Kidney glomerular epithelial cell (primary cell): ENCODE data around the gene DNAJC25.

Source experiments
- DNase-seq: peaks from one replicate; lab custom pipeline; 2025; lab: John Stamatoyannopoulos, UW

Gene DNAJC25

DNA sequence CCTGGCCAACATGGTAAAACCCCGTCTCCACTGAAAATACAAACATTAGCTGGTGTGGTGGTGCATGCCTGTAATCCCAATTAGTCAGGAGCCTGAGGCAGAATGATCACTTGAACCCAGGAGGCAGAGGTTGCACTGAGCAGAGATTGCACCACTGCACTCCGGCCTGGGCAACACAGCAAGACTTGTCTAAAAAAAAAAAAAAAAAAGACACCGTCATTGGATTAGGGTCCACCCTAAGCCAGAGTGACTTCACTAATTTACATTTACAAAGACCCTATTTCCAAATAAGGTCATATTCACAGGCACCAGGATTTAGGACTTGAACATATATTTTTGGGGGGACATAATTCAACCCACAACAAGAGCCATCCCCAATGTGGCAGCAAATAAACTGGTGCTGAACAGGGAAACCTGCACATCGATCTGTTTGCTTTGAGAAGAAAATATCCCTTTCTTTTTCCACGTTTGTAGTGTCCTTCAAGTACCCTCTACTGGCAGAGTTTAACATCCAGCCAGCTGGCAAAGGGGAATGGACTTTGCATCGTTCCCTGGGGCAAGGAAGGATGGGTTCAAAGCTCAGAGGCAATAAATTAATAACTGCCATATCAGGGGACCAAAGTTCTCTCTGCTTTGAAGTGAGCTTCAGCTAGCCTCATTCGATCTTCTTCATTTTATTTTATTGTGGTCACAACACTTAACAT is 3.7 kb upstream of the DNAJC25 start:
- no peak for DNase-seq

DNA sequence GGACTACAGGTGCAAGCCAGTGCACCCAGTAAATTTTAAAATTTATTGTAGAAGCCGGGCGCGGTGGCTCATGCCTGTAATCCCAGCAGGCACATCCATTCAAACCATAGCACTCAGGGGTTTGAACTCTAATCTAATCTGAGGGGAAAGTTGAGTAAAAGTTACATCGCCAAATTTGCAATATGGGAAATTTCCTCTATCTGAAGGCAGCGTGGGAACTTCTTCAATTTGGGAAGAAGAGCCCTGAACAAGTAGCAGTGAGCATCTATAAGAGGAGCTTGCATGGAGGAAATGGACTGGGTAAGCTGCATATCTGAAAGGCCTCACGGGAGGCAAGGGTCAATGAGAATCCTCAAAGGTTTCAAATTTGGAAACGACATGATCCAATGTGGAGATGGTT is 2.7 kb upstream of the DNAJC25 start:
- no peak for DNase-seq

DNA sequence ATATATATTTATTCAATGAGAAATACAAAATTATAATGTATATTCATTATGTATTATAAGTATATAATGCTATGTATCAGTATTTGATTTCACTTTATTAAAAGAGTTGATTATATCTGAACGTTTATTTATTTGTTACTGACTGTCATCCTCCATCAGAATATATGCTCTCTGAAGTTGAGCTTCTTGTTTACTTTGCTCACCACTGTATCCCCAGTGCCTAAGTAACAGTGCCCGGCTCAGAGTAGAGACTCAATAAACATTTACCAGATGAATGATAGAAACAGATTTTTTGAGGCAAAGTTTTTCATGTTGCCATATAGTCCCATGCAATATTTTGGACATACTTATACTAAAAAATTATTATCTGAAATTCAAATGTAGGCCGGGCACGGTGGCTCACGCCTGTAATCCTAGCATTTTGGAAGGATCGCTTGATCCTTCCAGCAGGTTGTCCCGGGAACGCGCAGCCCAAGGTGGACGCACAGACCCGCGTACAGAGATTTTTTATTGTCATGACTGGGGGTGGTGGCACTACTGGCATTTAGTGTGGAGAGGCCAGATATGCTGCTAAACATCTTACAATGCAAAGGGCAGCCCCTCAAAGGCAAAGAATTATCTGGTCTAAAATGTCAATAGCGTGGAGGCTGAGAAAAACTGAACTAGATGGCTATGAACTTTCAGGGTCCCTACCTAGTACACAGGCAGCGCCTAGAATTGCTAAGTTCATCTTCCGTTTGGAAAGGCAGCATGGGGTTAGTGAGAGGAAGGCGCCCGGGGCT is 761 bp upstream of the DNAJC25 start:
- no peak for DNase-seq

DNA sequence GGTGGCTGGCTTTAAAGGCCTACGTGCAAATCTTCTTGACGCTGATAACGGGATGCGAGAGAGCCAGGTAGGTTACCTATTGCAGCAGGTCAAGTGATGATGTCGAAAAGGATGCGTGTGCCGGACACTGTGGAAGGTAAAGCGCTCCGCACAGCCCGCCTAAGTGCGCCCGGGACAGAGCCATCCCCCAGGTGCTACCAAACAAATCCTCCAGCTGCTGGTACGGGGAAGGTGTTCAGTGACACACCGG is 245 bp upstream of the DNAJC25 start:
- DNase-seq: no peak

DNA sequence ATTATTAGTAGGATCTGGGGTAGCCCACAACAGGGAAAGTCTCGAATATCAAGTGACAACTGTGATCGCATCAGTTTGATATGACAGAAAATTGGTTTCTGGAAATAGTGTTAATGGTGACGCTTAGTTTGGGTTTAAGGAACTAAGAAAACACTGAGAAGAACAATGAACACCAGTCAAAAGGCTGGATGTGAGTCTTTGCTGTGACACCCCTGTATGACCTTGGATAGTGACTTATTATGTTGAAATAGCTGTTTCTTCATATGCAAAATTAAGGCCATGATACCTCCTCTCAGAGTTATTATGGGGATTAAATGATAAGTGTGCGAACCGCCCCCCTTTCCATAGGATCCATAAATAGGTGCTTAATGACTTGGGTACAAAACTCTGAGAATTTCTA is 926 bp downstream of the DNAJC25 start:
- DNase-seq: no peak

DNA sequence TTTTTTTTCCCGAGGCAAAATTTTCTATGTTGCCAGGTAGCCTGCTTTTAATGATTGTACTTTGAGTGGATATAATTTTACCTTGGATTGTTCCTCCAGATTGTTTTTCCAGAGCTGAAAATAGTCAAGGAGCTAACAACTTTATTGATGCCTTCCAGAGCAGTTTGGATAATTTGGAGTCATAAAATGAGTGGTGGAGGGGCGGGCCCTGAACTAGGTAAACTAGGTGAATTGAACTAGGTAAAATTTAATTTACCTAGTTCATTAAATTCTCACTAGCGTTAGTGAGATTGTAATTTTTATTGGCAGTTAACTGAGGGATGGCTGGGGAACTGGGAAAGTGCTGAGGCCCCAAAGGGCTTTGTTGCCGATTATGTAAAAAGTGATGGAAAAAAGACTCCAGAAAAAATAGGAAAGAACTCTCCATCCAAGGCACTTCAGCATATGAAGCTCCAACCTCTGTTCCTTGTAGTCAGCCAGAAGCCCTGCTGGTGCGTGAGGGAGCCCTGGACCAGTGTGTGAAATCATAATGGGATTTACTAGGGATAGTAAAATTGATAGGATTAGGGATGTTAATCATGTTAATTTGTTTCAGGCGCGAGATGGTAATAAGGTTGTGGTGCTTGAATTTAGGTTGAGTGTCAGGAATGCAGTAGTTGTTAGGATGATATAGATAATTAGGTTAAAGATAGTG is 1.7 kb downstream of the DNAJC25 start:
- DNase-seq: no peak

DNA sequence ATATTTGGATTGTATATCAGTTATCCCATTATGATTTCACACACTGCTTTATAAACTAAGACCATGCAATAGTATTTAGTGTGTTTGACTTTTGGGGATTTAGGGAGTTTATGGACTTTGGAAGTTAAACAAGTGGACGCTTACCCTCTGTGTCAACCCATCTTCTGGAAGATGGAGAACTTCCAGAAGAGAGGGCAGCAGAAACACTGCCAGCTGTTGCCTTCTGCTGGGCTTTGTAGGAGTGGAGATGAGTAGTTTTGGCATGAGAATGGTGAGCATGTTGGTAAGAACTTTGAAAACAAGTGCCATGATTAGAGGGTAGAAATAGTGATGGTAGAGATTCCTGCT is 2.2 kb downstream of the DNAJC25 start:
- DNase-seq: no peak

DNA sequence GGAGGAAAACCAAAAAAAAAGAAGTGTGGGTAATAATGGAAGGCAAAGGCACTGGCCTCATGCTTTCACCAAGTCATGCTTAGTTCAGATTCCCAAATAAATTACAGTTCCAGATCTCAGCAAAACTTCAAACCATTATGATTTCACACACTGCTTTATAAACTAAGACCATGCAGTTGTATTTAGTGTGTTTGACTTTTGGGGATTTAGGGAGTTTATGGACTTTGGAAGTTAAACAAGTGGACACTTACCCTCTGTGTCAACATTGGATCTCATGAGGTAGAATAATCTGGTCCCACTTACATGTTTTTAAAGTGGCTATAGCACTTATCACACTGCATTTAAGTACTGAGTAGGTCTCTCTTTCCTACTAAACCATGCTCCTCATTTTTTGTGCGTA is 3.7 kb downstream of the DNAJC25 start:
- DNase-seq: no peak

DNA sequence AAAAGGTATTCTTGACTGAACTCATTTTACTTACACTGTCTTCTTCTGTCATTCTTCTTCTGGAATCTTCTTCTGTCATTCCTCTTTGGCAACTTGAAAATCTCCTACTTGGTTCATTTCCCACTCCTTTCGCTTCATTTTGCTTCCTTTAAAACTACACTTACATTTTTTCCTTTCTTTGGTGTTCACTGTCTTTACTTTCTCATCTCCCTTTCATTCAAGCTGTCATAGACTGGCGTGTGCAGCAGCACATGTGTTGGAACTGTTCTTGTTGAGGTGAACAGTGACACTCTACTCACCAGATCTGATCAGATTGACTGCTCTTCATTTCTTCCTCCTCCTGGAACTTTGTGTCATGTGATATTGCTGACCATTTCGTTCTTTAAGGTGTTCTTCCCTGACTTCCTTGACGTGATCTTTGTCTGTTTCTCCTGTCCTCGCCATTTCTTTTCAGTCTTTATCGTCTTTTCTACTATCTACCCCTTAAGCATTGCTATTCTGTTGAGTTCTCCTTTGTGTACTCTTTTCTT is 6.4 kb downstream of the DNAJC25 start:
- DNase-seq: no peak

DNA sequence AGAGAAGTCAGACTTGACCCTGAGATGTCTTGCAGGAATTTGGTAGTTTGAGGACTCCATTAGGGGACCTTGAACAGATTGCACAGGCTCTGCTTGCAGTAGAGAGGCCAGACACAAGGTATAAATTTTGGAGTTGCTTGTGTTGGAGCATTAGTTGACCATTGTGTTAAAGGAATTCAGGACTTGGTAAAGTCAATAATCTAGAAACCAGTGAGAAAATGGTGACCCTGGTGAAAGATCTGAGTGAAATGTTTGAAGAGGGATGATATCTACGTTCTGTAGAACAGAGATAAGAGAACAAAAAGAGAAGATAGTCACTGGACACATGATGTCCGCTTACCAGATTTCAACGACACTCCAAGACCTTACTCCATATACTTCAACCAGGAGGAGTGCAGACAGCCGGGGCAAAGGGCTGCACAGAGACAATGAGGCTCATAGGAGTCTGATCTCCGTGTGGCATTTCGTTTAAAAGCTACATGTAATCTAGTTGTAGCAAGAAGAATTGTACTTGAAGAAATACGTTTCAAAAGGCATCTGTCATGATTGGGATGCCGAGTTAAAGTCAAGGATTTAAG is 13.2 kb downstream of the DNAJC25 start:
- DNase-seq: no peak

DNA sequence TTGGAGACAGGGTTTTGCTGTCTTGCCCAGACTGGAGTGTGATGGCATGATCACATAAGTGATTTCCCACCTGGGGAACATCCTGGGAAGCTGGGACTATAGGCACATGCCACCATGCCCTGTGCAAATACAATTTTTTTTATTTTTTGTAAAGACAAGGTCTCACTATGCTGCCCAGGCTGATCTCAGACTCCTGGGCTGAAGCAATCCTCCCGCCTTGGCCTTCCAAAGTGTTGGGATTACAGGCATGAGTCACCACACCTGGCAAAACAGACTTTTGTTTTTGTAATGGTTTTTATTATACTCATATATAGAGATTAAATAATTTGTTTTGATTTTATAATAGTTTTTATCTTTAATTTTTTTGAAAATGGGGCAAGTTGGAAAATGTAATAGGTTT is 14.7 kb downstream of the DNAJC25 start:
- no peak for DNase-seq

DNA sequence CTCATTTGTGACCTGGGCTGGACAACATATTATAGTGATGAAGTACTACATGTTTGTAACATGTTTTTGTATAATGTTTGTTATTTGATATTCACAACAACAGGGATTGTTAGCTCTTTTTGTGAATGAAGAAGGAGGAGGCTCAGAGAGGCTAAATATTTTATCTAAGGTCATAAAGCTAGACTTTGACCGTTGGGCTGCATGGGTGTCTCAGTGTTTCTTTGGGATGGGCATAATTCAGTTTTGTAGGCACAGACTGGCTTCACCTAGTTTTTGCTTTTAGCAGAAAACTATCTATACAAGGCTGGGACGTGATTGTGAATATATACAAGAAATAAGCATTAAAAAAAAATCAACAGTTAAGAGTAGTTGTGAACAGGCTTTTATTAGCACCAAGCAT is 15.3 kb downstream of the DNAJC25 start:
- no peak for DNase-seq

DNA sequence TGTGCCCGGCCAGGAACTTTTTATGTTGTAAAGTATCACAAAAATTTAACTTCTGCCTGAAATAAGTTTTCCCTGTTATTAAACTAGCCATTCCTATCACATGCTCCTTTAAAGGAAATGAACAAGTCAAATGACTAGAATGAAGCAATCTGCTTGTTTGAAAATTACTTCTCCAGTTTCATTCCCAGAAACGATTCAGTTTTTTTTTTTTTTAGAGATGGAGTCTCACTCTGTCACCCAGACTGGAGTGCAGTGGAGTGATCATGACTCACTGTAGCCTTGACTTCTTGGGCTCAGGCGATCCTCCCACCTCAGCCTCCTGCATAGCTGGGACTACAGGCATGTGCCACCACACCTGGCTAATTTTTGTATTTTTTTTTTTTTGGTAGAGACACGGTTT is 16.9 kb downstream of the DNAJC25 start:
- no peak for DNase-seq

DNA sequence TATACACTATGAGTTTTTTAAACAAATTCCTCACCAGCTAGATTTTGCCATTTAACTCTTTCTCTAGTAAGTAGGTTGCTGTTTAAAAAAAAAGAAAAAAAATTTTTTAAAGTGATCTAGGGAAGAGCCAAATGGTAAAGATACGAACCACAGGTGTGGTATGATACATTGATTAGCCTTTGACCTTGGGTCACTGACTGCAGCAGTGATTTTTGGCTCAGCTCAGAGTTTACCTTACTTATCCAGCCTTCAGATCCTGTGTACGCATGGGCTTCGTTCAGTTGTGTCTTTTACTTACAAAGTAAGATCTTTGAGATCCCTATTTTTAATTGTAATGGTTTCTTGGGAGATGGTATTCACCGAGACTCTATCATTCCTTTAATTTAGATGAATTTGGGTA is 17.9 kb downstream of the DNAJC25 start:
- DNase-seq: no peak

DNA sequence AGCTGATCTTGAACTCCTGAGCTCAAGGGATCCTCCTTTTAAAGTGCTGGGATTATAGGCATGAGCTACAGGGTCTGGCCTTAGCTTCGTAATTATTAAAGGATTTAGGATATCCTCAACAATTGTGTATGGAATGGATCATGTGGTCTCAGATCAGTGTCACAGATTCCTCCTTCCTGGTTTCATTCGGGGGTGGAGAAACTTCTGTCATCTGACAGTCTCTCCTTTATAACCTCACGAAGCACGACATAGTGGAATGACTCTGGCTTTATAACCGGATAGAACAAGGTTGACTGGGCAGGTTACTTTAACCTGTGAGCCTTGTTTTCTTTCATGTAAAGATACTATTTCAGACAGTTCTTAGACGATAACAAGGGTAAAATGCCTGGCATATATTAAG is 25.9 kb downstream of the DNAJC25 start:
- no peak for DNase-seq

DNA sequence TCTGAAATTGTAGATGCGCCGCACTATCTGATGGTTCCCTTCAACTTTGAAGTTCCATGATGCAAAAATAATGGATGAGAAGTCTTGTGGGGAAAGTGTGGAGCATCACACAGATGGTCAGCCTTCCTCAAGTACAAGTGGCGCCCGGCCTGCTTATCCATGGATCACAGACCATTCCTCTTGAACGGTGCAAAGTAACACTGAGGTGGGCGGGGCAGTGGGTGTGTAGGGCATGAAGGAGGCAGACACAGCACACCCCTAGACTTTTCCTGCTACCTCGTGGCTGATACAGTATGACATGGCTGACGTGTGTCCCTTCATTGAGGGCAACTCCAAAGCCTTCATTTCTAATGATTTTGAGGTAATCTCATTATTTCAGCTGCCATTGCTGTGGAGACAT is 27.8 kb downstream of the DNAJC25 start:
- DNase-seq: no peak

DNA sequence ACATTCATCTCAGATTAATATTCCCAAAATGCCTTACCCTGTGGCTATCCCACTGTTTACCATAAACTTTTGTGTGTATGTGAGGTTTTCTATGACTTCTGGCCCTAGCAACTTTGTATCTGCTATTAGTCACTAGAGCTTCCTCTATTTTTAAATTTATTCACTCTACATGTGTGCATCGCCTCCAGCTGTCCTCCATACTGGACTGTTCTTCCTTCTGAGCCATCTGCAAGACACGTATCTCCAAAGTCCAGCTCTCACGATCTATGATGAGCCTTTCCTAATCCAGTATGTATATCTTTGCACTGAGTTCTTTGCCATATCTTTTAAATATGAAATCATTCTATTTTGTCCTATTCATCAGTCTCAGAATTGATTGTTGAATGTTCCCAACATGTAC is 28.6 kb downstream of the DNAJC25 start:
- DNase-seq: no peak

DNA sequence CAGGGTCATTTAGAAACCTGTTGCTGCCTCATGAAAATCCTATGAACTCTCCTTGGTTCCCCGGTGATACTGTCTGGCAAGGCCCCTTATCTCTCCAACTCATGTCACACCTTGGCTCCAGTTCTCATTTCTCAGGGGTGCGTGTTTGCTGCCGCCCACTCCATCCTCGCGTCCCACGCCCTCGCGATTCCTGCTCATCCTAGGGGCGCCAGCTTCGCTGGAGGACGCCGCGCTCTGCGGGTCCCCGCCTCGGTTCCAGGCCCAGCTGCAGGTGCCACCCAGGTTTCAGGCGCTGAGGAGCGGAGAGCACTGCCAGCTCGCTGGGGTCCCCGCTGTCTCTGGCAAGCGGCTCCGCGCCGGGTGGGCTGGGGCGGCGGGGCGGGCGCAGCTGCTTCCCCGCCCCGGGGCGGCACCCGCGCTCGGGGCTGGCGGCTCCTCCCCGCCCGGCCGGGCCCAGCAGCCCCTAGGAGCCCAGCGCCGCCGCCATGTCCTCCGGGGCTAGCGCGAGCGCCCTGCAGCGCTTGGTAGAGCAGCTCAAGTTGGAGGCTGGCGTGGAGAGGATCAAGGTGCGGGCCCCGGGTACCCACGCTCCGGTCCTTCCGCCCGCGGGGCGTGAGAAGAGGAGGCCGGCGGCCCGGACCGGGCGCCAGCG is 30.1 kb downstream of the DNAJC25 start, which contains the start of gene GNG10:
Gene GNG10, plus strand, starts transcription at position 456 of the 652 bp plus-strand sequence. Its CDS starts 30 bp downstream, at position 486.
- DNase-seq: peak; percentile 68

DNA sequence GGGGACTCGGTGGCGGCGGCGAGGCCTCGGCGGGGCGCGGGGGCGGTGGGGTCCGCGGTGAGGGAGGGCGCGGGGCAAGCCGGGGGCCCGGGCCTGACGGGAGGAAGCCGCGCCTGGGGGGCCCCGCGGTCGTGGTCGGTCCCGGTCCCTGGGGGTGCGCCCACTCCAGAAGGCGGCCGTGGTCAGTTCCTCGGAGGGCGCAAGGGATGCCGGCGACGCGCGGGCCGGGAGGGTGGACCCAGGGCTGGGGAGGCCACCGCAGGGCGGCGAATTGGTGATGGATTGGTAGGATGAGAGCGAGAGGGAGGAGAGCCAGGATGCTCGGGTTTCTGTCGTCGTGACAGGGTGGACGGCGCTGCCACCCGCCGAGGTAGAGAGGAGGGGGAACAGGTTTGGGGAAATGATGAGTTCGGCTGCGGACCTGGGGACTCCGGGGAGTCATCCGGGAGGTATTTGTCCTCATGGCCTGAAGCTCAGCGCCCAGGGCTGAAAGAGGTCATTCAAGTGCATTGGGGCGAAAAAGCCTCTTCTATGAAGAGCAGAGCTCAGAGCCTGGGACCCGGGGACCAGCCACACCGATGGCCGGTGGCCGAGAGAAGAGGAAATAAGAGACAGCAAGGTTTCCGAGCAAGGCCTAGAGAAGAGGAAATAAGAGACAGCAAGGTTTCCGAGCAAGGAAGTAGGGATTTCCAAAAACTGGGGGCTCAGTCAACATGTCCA is 30.8 kb downstream of the DNAJC25 start:
- DNase-seq: no peak

DNA sequence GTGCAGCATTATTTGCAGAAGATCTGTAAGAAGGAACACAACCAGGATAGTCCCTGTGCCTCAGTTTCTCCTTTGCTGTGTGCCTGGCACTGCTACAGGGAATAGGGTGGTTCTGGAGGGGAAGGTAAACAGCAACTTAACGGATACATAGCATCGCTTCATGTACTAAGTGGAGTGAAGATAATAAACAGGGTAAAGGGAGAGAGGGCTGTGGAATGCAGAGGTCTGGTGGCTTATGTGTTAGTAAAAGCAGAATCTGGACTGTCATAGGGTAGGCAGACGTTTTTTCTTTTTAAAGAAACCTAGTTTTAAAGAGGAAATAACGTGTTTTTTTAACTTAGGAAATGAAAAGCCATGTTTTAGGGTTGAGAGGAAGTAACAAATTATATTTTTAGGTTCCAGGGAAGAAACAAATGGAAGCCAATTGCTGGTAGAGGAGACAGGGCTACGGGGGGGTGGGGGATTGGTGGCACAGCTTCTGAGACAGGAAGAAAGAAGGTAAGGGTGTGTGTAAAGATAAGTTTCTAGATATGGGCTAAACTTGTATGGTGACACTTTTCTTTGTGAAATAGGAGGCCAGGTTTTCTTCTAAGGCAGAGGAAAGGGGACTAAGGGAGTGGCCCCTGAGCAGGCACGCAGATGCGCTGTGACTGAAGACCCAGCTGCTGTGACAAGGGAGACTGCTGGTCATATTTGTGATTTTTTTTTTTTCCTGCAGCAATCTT is 31.6 kb downstream of the DNAJC25 start:
- DNase-seq: no peak

DNA sequence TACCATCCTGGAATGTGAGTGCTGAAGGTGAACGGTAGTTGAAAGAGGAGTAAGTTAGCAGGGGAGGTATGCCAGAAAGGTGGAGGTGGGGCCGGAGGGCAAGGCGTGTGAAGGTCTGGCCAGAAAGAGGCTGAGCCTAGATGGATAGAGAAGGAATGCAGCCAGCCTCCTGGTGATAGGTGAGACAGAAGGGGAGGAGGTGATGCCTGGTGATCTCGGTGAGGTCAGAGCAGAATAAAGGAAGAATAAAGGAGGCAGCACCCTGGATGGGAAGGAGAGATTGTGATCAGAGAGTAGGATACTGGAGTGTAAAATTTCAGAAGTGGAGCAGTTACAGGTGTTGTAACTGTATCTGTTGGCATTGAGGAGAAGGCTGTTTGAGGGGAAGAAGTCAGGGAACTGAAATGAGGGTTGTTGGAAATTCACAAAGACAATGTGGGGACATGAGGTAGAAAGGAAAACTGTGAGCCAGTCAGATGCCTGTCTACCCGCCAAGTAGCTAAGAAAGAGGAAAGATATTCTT is 32.2 kb downstream of the DNAJC25 start:
- no peak for DNase-seq
